Measurements from ENCODE around the gene MPHOSPH6. TPM values are rescaled to one million over a fixed set of nuclear protein-coding genes. Genes with fewer than 3 reads are reported as not detected.

Gene MPHOSPH6
- total and polyA plus RNA-seq, 2 of the 13 experiments (the other 11 are each of a cell fraction or from before 2014, with no cell fraction given): 28.4 to 76.4 TPM

- TF ChIP-seq SNAI1 (CRISPR knock-in tag; IDR thresholded peaks at IDR 0.05; ENCODE audit: borderline replicate concordance) (peak; percentile 88; the same call in 1 of the 2 replicates), TOE1 (CRISPR knock-in tag; IDR thresholded peaks at IDR 0.05) (peak; percentile 69; the same call in 1 of the 2 replicates), SP2 (CRISPR knock-in tag; IDR thresholded peaks at IDR 0.05) (no peak), SCMH1 (CRISPR knock-in tag; IDR thresholded peaks at IDR 0.05; ENCODE audit: borderline replicate concordance) (no peak), ETS1 (CRISPR knock-in tag; IDR thresholded peaks at IDR 0.05) (peak; percentile 66; the same call in 1 of the 2 replicates), CHD2 (IDR thresholded peaks at IDR 0.05; ENCODE audit: low read depth, low read length) (0 out of 2 replicates have a peak, but pooled peaks have one; percentile 15), NFKBIZ (CRISPR knock-in tag; IDR thresholded peaks at IDR 0.05) (no peak), PRDM10 (CRISPR knock-in tag; IDR thresholded peaks at IDR 0.05; ENCODE audit: low read depth) (0 out of 2 replicates have a peak, but pooled peaks have one; percentile 21), TFDP1 (CRISPR knock-in tag; IDR thresholded peaks at IDR 0.05; ENCODE audit: borderline replicate concordance) (peak; percentile 84), ASH2L (IDR thresholded peaks at IDR 0.05; ENCODE audit: insufficient read length, low read depth, low read length) (peak; percentile 96), ATF4 (CRISPR knock-in tag; IDR thresholded peaks at IDR 0.05) (peak in 1 of 2 experiments; percentile 71; a peak in 2 of 4 replicates), ZNF691 (CRISPR knock-in tag; IDR thresholded peaks at IDR 0.05; ENCODE audit: borderline replicate concordance, low read depth) (peak; percentile 86; the same call in 1 of the 2 replicates), THAP8 (CRISPR knock-in tag; IDR thresholded peaks at IDR 0.05; ENCODE audit: borderline replicate concordance) (peak; percentile 71; the same call in 1 of the 2 replicates), HOXA3 (CRISPR knock-in tag; IDR thresholded peaks at IDR 0.05) (peak; percentile 89)
Observed at GRCh38 chr16:82169861-82170845, at the start of gene MPHOSPH6 (continued).

All from HepG2 (cell line).